Activated CD8-positive, alpha-beta T cell treated with anti-CD3 and anti-CD28 coated beads, Interleukin-2, amount 10 ng/mL, durations not matched to agents 7 days and 5 days (primary cell): ENCODE data around the gene RNMT. TPM values are rescaled to one million over a fixed set of nuclear protein-coding genes. Genes with fewer than 3 reads are reported as not detected.

Source experiments
- ATAC-seq: fragments of 150-1000 bp; cut with Tn5 transposase; one replicate; pipeline ENCODE4 v1.10.0; 2021; ENCODE audit warnings: moderate library complexity
- CTCF ChIA-PET: fragments of 350-600 bp; sonication (Branson Sonifier 250); formaldehyde crosslinking; loops from one replicate; lab custom pipeline; 2021; ENCODE audit warnings: antibody characterized with exemption; lab: Charles Lee
- POLR2A ChIA-PET: fragments of 350-600 bp; sonication (Branson Sonifier 250); formaldehyde crosslinking; loops from one replicate; lab custom pipeline; 2021; ENCODE audit warnings: antibody characterized with exemption; lab: Charles Lee
- DNase-seq: peaks from one replicate; pipeline ENCODE4 v3.0.0-alpha.2; 2020
- H3K27ac Mint-ChIP-seq: one replicate; pipeline ENCODE4 v1.8.0; 2021; ENCODE audit warnings: mild to moderate bottlenecking, mixed read lengths
- H3K27me3 Mint-ChIP-seq: one replicate; pipeline ENCODE4 v1.8.0; 2021; ENCODE audit warnings: low read depth, mixed read lengths
- H3K36me3 Mint-ChIP-seq: one replicate; pipeline ENCODE4 v1.8.0; 2021; ENCODE audit warnings: low read depth, mixed read lengths
- H3K4me1 Mint-ChIP-seq: one replicate; pipeline ENCODE4 v1.8.0; 2021; ENCODE audit warnings: low read depth, mixed read lengths
- H3K4me3 Mint-ChIP-seq: one replicate; pipeline ENCODE4 v1.8.0; 2021; ENCODE audit warnings: mild to moderate bottlenecking, mixed read lengths
- H3K9me3 Mint-ChIP-seq: one replicate; pipeline ENCODE4 v1.8.0; 2022; ENCODE audit warnings: mixed read lengths; ENCODE audit not compliant: insufficient read depth
- total RNA-seq, 2 experiments: library from RNA; stranded (reverse); gene quantifications; one replicate each; pipeline ENCODE4 v1.2.3, GENCODE V29; 2021

The RNMT gene
- total RNA-seq, 2 experiments from 2014 or later, result 31.2 to 37.7 TPM

GRCh38 chr18:13710414-13710831 lies 16.1 kb upstream of the RNMT start:
- peaks cover 2% of the 10 kb centered on the region for H3K4me1 Mint-ChIP-seq
- ChIA-PET POLR2A (no interaction called here), CTCF (no interaction called here)
- H3K36me3 Mint-ChIP-seq, result peaks cover 51% of the 10 kb centered on the region
- H3K27ac Mint-ChIP-seq, result no peak overlapping the region
- DNase-seq (no peak), ATAC-seq (no peak)
- peaks cover 25% of the 10 kb centered on the region for H3K9me3 Mint-ChIP-seq
- no peak overlapping the region for H3K4me3 Mint-ChIP-seq
- no peaks in the 10 kb centered on the region for H3K27me3 Mint-ChIP-seq

GRCh38 chr18:13712400-13713131 lies 13.9 kb upstream of the RNMT start:
- POLR2A ChIA-PET, result interaction anchor here (0.5 to 1.8 kb wide), 3 partner anchors 13 to 447 kb away, joined by 3 to 5 read pairs (median 3); partner anchors contain the start of gene FAM210A

GRCh38 chr18:13713455-13714055 lies 12.9 kb upstream of the RNMT start:
- ChIA-PET POLR2A (no interaction called here), CTCF (interaction anchor here (0.6 to 0.7 kb wide), 2 partner anchors 34 to 137 kb away, joined by 3 read pairs; no protein-coding TSS in a partner anchor)
- no peak for DNase-seq
- Mint-ChIP-seq H3K27ac (no peak overlapping the region), H3K36me3 (peaks cover 44% of the 10 kb centered on the region), H3K4me1 (peaks cover 2% of the 10 kb centered on the region), H3K27me3 (no peaks in the 10 kb centered on the region), H3K9me3 (peaks cover 16% of the 10 kb centered on the region), H3K4me3 (no peak overlapping the region)
- no peak for ATAC-seq

More at GRCh38 chr18:13712400-13713131, 13.9 kb upstream of the RNMT start:
- H3K4me3 Mint-ChIP-seq, result no peak overlapping the region
- peaks cover 2% of the 10 kb centered on the region for H3K4me1 Mint-ChIP-seq
- CTCF ChIA-PET, result no interaction called here
- peaks cover 38% of the 10 kb centered on the region for H3K36me3 Mint-ChIP-seq
- no peaks in the 10 kb centered on the region for H3K27me3 Mint-ChIP-seq
- ATAC-seq (no peak), DNase-seq (no peak)
- no peak overlapping the region for H3K27ac Mint-ChIP-seq
- H3K9me3 Mint-ChIP-seq, result peaks cover 18% of the 10 kb centered on the region

GRCh38 chr18:13715330-13715729 lies 11.1 kb upstream of the RNMT start:
- H3K27me3 Mint-ChIP-seq, result no peaks in the 10 kb centered on the region
- no peak overlapping the region for H3K4me3 Mint-ChIP-seq
- H3K27ac Mint-ChIP-seq, result no peak overlapping the region
- no peak for DNase-seq
- peaks cover 6% of the 10 kb centered on the region for H3K4me1 Mint-ChIP-seq
- peaks cover 11% of the 10 kb centered on the region for H3K9me3 Mint-ChIP-seq
- ChIA-PET CTCF (no interaction called here), POLR2A (no interaction called here)
- peaks cover 46% of the 10 kb centered on the region for H3K36me3 Mint-ChIP-seq
- ATAC-seq, result no peak

- H3K4me3 Mint-ChIP-seq, result no peak overlapping the region
- ChIA-PET POLR2A (no interaction called here), CTCF (no interaction called here)
- H3K9me3 Mint-ChIP-seq, result peaks cover 4% of the 10 kb centered on the region
- peaks cover 8% of the 10 kb centered on the region for H3K4me1 Mint-ChIP-seq
- no peak for DNase-seq
- ATAC-seq, result no peak
- peaks cover 48% of the 10 kb centered on the region for H3K36me3 Mint-ChIP-seq
- no peaks in the 10 kb centered on the region for H3K27me3 Mint-ChIP-seq
- no peak overlapping the region for H3K27ac Mint-ChIP-seq
Measured at GRCh38 chr18:13716916-13717315, 9.6 kb upstream of the RNMT start.

- DNase-seq (no peak), ATAC-seq (no peak)
- Mint-ChIP-seq H3K36me3 (peaks cover 60% of the 10 kb centered on the region), H3K9me3 (peaks cover 3% of the 10 kb centered on the region), H3K4me3 (no peak overlapping the region), H3K4me1 (peaks cover 30% of the 10 kb centered on the region), H3K27me3 (no peaks in the 10 kb centered on the region), H3K27ac (no peak overlapping the region)
- CTCF ChIA-PET, result no interaction called here
- POLR2A ChIA-PET, result no interaction called here
Measured at GRCh38 chr18:13720123-13720522, 6.3 kb upstream of the RNMT start.

- POLR2A ChIA-PET, result no interaction called here
- peaks cover 36% of the 10 kb centered on the region for H3K4me1 Mint-ChIP-seq
- H3K9me3 Mint-ChIP-seq, result peaks cover 3% of the 10 kb centered on the region
- ATAC-seq, result no peak
- H3K4me3 Mint-ChIP-seq, result no peak overlapping the region
- peaks cover 64% of the 10 kb centered on the region for H3K36me3 Mint-ChIP-seq
- H3K27me3 Mint-ChIP-seq, result no peaks in the 10 kb centered on the region
- CTCF ChIA-PET, result no interaction called here
- DNase-seq, result no peak
- H3K27ac Mint-ChIP-seq, result no peak overlapping the region
Measured at GRCh38 chr18:13720847-13721246, 5.6 kb upstream of the RNMT start.

GRCh38 chr18:13725566-13726231 lies 774 bp upstream of the RNMT start:
- Mint-ChIP-seq H3K27ac (peak overlapping the region; percentile 96), H3K36me3 (peaks cover 50% of the 10 kb centered on the region), H3K9me3 (no peaks in the 10 kb centered on the region), H3K4me3 (peak overlapping the region; percentile 88), H3K27me3 (no peaks in the 10 kb centered on the region), H3K4me1 (peaks cover 62% of the 10 kb centered on the region)
- POLR2A ChIA-PET, result interaction anchor here (0.6 to 2.0 kb wide), 7 partner anchors 13 to 559 kb away, joined by 3 to 8 read pairs (median 3); partner anchors contain the start of gene LDLRAD4
- peak; percentile 43 for DNase-seq
- peak; percentile 1 for ATAC-seq
- CTCF ChIA-PET, result interaction anchor here (2.4 kb wide), 1 partner anchor 167 kb away, joined by 9 read pairs; no protein-coding TSS in a partner anchor

GRCh38 chr18:13726972-13727331 lies 479 bp downstream of the RNMT start:
- H3K4me1 Mint-ChIP-seq, result peaks cover 61% of the 10 kb centered on the region
- DNase-seq, result peak; percentile 45
- ATAC-seq, result peak; percentile 20
- POLR2A ChIA-PET, result interaction anchor here (0.7 to 2.0 kb wide), 5 partner anchors 9 to 820 kb away, joined by 3 to 8 read pairs (median 4); partner anchors contain the start of gene CEP192
- H3K27ac Mint-ChIP-seq, result peak overlapping the region; percentile 96
- H3K9me3 Mint-ChIP-seq, result no peaks in the 10 kb centered on the region
- CTCF ChIA-PET, result interaction anchor here (1.2 to 2.4 kb wide), 2 partner anchors 97 to 169 kb away, joined by 3 to 9 read pairs; partner anchors contain the start of gene MC5R
- peaks cover 44% of the 10 kb centered on the region for H3K36me3 Mint-ChIP-seq
- H3K27me3 Mint-ChIP-seq, result no peaks in the 10 kb centered on the region
- H3K4me3 Mint-ChIP-seq, result peak overlapping the region; percentile 88

GRCh38 chr18:13730481-13730880 lies 4.0 kb downstream of the RNMT start:
- DNase-seq, result no peak
- ChIA-PET POLR2A (no interaction called here), CTCF (no interaction called here)
- Mint-ChIP-seq H3K4me1 (peaks cover 36% of the 10 kb centered on the region), H3K27ac (no peak overlapping the region), H3K27me3 (no peaks in the 10 kb centered on the region), H3K4me3 (no peak overlapping the region), H3K9me3 (no peaks in the 10 kb centered on the region), H3K36me3 (peaks cover 44% of the 10 kb centered on the region)
- no peak for ATAC-seq

- H3K4me3 Mint-ChIP-seq, result no peak overlapping the region
- DNase-seq (no peak), ATAC-seq (no peak)
- no peaks in the 10 kb centered on the region for H3K27me3 Mint-ChIP-seq
- POLR2A ChIA-PET, result no interaction called here
- H3K27ac Mint-ChIP-seq, result no peak overlapping the region
- H3K36me3 Mint-ChIP-seq, result peaks cover 49% of the 10 kb centered on the region
- CTCF ChIA-PET, result interaction anchor here (1.8 kb wide), 1 partner anchor 77 kb away, joined by 4 read pairs; no protein-coding TSS in a partner anchor
- peaks cover 2% of the 10 kb centered on the region for H3K4me1 Mint-ChIP-seq
- no peaks in the 10 kb centered on the region for H3K9me3 Mint-ChIP-seq
Measured at GRCh38 chr18:13735681-13736080, 9.2 kb downstream of the RNMT start.
